OCI-LY7 (cell line): ENCODE results near the gene PPT2.

Source experiments
- CTCF ChIP-seq: fragments of 200-600 bp; sonication (generic); conservative IDR thresholded peaks from 2 replicates; pipeline ENCODE4 v1.5.1; 2014; ENCODE audit warnings: mild to moderate bottlenecking, antibody characterized with exemption, low read length, moderate library complexity, mixed read lengths
- EZH2phosphoT487 ChIP-seq: fragments of 200-600 bp; sonication (generic); IDR thresholded peaks from 2 replicates; pipeline ENCODE4 v1.6.1; 2018; ENCODE audit warnings: low read depth, borderline replicate concordance, mild to moderate bottlenecking, mixed run types, antibody characterized with exemption, low read length, moderate library complexity, mixed read lengths

- TF ChIP-seq CTCF (no peak), EZH2phosphoT487 (no peak)
These were observed 24.0 kb downstream of the PPT2 start, which contains the start of gene RNF5 for GRCh38 chr6:32177788-32178546.
